HepG2 (cell line): Measurements from ENCODE around the gene CMTM3.

Experiments
- ATF7 ChIP-seq, 2 experiments: fragments of 450-650 bp in 1 of 2; sonication (generic) in 1 of 2; formaldehyde crosslinking in 1 of 2; IDR thresholded peaks; 2 replicates each; pipeline versions ENCODE4 v1.4.0 to v1.6.1; 2016 to 2020; ENCODE audit warnings: antibody characterized with exemption in 1 of 2, mild to moderate bottlenecking in 1 of 2, missing genetic modification reagents in 1 of 2
- CREBL2 ChIP-seq: sonication (generic); formaldehyde crosslinking; IDR thresholded peaks from 2 replicates; pipeline ENCODE4 v1.8.1; 2023; ENCODE audit warnings: missing genetic modification reagents, mild to moderate bottlenecking, borderline replicate concordance
- CTCF ChIP-seq: sonication (generic); formaldehyde crosslinking; IDR thresholded peaks from 2 replicates; pipeline ENCODE4 v1.5.0; 2020; ENCODE audit warnings: mild to moderate bottlenecking, missing genetic modification reagents, moderate library complexity
- FOSL1 ChIP-seq: sonication (generic); formaldehyde crosslinking; IDR thresholded peaks from 2 replicates; pipeline ENCODE4 v1.9.0; 2021; ENCODE audit warnings: missing genetic modification reagents, borderline replicate concordance
- JUNB ChIP-seq: sonication (generic); formaldehyde crosslinking; IDR thresholded peaks from 2 replicates; pipeline ENCODE4 v1.8.0; 2022; ENCODE audit warnings: missing genetic modification reagents, mild to moderate bottlenecking, borderline replicate concordance
- NPAS2 ChIP-seq: sonication (generic); formaldehyde crosslinking; IDR thresholded peaks from 2 replicates; pipeline ENCODE4 v1.8.0; 2022; ENCODE audit warnings: mild to moderate bottlenecking, missing genetic modification reagents, borderline replicate concordance
- PHF21A ChIP-seq: sonication (generic); formaldehyde crosslinking; IDR thresholded peaks from 2 replicates; pipeline ENCODE4 v1.5.0; 2020; ENCODE audit warnings: mild to moderate bottlenecking, missing genetic modification reagents
- POLR2AphosphoS5 ChIP-seq: IDR thresholded peaks from 2 replicates; pipeline ENCODE4 v1.6.1; 2012; ENCODE audit warnings: low read depth, low read length
- SIN3B ChIP-seq: fragments of 150-350 bp; IDR thresholded peaks from 2 replicates; pipeline ENCODE4 v1.6.1; 2014; ENCODE audit warnings: low read length
- TCF12 ChIP-seq, 2 experiments: fragments of 450-650 bp in 1 of 2; sonication (generic) in 1 of 2; formaldehyde crosslinking in 1 of 2; IDR thresholded peaks; 2 replicates each; pipeline versions ENCODE4 v1.6.1 to v1.8.0; 2017 to 2022; ENCODE audit warnings: antibody characterized with exemption in 1 of 2, mild to moderate bottlenecking in 1 of 2, missing genetic modification reagents in 1 of 2, moderate library complexity in 1 of 2
- TEF ChIP-seq: sonication (generic); formaldehyde crosslinking; IDR thresholded peaks from 2 replicates; pipeline ENCODE4 v1.5.0; 2020; ENCODE audit warnings: missing genetic modification reagents

- TF ChIP-seq NPAS2: no peak
- TF ChIP-seq CTCF (CRISPR knock-in tag): no peak
- TF ChIP-seq SIN3B: no peak
- no peak for TF ChIP-seq TEF (CRISPR knock-in tag)
- no peak for TF ChIP-seq FOSL1 (CRISPR knock-in tag)
- TF ChIP-seq PHF21A (CRISPR knock-in tag): no peak
- TF ChIP-seq CREBL2 (CRISPR knock-in tag): no peak
- TF ChIP-seq TCF12 (IDR thresholded peaks at IDR 0.05): no peak
- no peak for TF ChIP-seq TCF12 (CRISPR knock-in tag; IDR thresholded peaks at IDR 0.05)
- no peak for TF ChIP-seq ATF7 (IDR thresholded peaks at IDR 0.05)
- TF ChIP-seq ATF7 (CRISPR knock-in tag; IDR thresholded peaks at IDR 0.05): no peak
- no peak for TF ChIP-seq JUNB (CRISPR knock-in tag)
- no peak for TF ChIP-seq POLR2AphosphoS5
Measured at GRCh38 chr16:66592241-66592640, 12.3 kb upstream of the CMTM3 start.
